Activated B cell treated with CpG ODN at 0.5 μM for 24 hours (primary cell): Measurements from ENCODE around the gene PREX1. TPM values are rescaled to one million over a fixed set of nuclear protein-coding genes. Genes with fewer than 3 reads are reported as not detected.
A peak's percentile ranks its signal among the peaks of the same experiment; 100 is the strongest.

ENCODE experiments used
- ATAC-seq: fragments of 200-7000 bp; cut with Tn5 transposase; one replicate; pipeline ENCODE4 v1.10.0; 2021; ENCODE audit warnings: low read depth, mild to moderate bottlenecking, moderate library complexity
- CTCF ChIA-PET: fragments of 350-600 bp; sonication (Branson Sonifier 250); formaldehyde crosslinking; loops from one replicate; lab custom pipeline; 2021; ENCODE audit warnings: antibody characterized with exemption; lab: Charles Lee
- POLR2A ChIA-PET: fragments of 350-600 bp; sonication (Branson Sonifier 250); formaldehyde crosslinking; loops from one replicate; lab custom pipeline; 2021; ENCODE audit warnings: antibody characterized with exemption; lab: Charles Lee
- DNase-seq: peaks from one replicate; pipeline ENCODE4 v3.0.0; 2022
- H3K27ac Mint-ChIP-seq: one replicate; pipeline ENCODE4 v1.8.0; 2020; ENCODE audit warnings: mixed read lengths
- H3K27me3 Mint-ChIP-seq: one replicate; pipeline ENCODE4 v1.8.0; 2021; ENCODE audit warnings: mixed read lengths
- H3K36me3 Mint-ChIP-seq: one replicate; pipeline ENCODE4 v1.8.0; 2021; ENCODE audit warnings: low read depth, mixed read lengths
- H3K4me1 Mint-ChIP-seq: one replicate; pipeline ENCODE4 v1.8.0; 2021; ENCODE audit warnings: mixed read lengths
- H3K4me3 Mint-ChIP-seq: one replicate; pipeline ENCODE4 v1.8.0; 2020; ENCODE audit warnings: mild to moderate bottlenecking, mixed read lengths
- H3K9me3 Mint-ChIP-seq: one replicate; pipeline ENCODE4 v1.8.0; 2020; ENCODE audit warnings: mixed read lengths
- CTCF ChIP-seq: fragments of 200-600 bp; IDR thresholded peaks from one replicate; pipeline ENCODE4 v1.8.0; 2022; ENCODE audit warnings: antibody characterized with exemption, mild to moderate bottlenecking
- intact Hi-C: fragments of 100-400 bp; cut with micrococcal nuclease; formaldehyde crosslinking; loops from one replicate; pipeline ENCODE4 v1.15.1; 2024
- total RNA-seq: library from RNA; stranded (reverse); gene quantifications from 2 replicates; pipeline ENCODE4 v1.2.3, GENCODE V29; 2022

Gene PREX1
- total RNA-seq, 1 donor from 2014 or later: 71.4 TPM

GRCh38 chr20:48843057-48843806 lies 15.4 kb upstream of the PREX1 start:
- no peaks in the 10 kb centered on the region for H3K9me3 Mint-ChIP-seq
- ATAC-seq (no peak), DNase-seq (no peak)
- H3K36me3 Mint-ChIP-seq: no peaks in the 10 kb centered on the region
- H3K27me3 Mint-ChIP-seq: no peaks in the 10 kb centered on the region
- POLR2A ChIA-PET: interaction anchor here (0.7 kb wide), 1 partner anchor 16 kb away, joined by 3 read pairs; the partner anchor contains the start of gene PREX1
- H3K4me1 Mint-ChIP-seq: peaks cover 69% of the 10 kb centered on the region
- CTCF ChIA-PET: no interaction called here
- H3K27ac Mint-ChIP-seq: no peak overlapping the region
- no peak overlapping the region for H3K4me3 Mint-ChIP-seq
- TF ChIP-seq CTCF: no peak
- intact Hi-C loops: no loop called here

- Mint-ChIP-seq H3K9me3 (no peaks in the 10 kb centered on the region), H3K27me3 (no peaks in the 10 kb centered on the region), H3K4me1 (peaks cover 59% of the 10 kb centered on the region), H3K27ac (no peak overlapping the region), H3K36me3 (no peaks in the 10 kb centered on the region), H3K4me3 (peak overlapping the region; percentile 29)
- CTCF ChIA-PET: interaction anchor here (0.5 to 2.6 kb wide), 3 partner anchors 10 to 1662 kb away, joined by 3 to 10 read pairs (median 3); no protein-coding TSS in a partner anchor
- TF ChIP-seq CTCF: no peak
- POLR2A ChIA-PET: interaction anchor here (0.7 to 2.4 kb wide), 9 partner anchors 10 to 125 kb away, joined by 3 to 14 read pairs (median 3); partner anchors contain the start of gene PREX1
- intact Hi-C loops: no loop called here
- no peak for ATAC-seq
- DNase-seq: no peak
Measured at GRCh38 chr20:48841875-48842529, 14.2 kb upstream of the PREX1 start.

- H3K27ac Mint-ChIP-seq: no peak overlapping the region
Measured at GRCh38 chr20:48841196-48841874, 13.5 kb upstream of the PREX1 start.

GRCh38 chr20:48839154-48839917 lies 11.5 kb upstream of the PREX1 start:
- peaks cover 36% of the 10 kb centered on the region for H3K4me1 Mint-ChIP-seq
- peak overlapping the region; percentile 86 for H3K27ac Mint-ChIP-seq
- ATAC-seq: peak; percentile 70
- H3K4me3 Mint-ChIP-seq: peak overlapping the region; percentile 55
- CTCF ChIA-PET: no interaction called here
- intact Hi-C loops: no loop called here
- H3K36me3 Mint-ChIP-seq: no peaks in the 10 kb centered on the region
- no peaks in the 10 kb centered on the region for H3K9me3 Mint-ChIP-seq
- no peak for TF ChIP-seq CTCF
- H3K27me3 Mint-ChIP-seq: no peaks in the 10 kb centered on the region
- DNase-seq: no peak
- POLR2A ChIA-PET: interaction anchor here (0.6 to 1.0 kb wide), 2 partner anchors 122 to 135 kb away, joined by 3 read pairs; no protein-coding TSS in a partner anchor

More at GRCh38 chr20:48841196-48841874, 13.5 kb upstream of the PREX1 start:
- H3K36me3 Mint-ChIP-seq: no peaks in the 10 kb centered on the region
- H3K4me3 Mint-ChIP-seq: no peak overlapping the region
- H3K4me1 Mint-ChIP-seq: peaks cover 52% of the 10 kb centered on the region
- H3K9me3 Mint-ChIP-seq: no peaks in the 10 kb centered on the region
- intact Hi-C loops: no loop called here
- DNase-seq (no peak), ATAC-seq (no peak)
- H3K27me3 Mint-ChIP-seq: no peaks in the 10 kb centered on the region
- CTCF ChIA-PET: interaction anchor here (0.5 to 2.6 kb wide), 3 partner anchors 9 to 1662 kb away, joined by 3 to 10 read pairs (median 3); no protein-coding TSS in a partner anchor
- no peak for TF ChIP-seq CTCF
- POLR2A ChIA-PET: interaction anchor here (0.7 to 2.4 kb wide), 8 partner anchors 9 to 124 kb away, joined by 3 to 14 read pairs (median 3); partner anchors contain the start of gene PREX1
